HG02981 (cell line): ENCODE results near the gene RPL13A.

ENCODE experiments used
- ATAC-seq: cut with Tn5 transposase; IDR thresholded peaks from one replicate; pipeline ENCODE4 v1.9.1; 2021; ENCODE audit warnings: mild to moderate bottlenecking, moderate library complexity; ENCODE audit not compliant: unreplicated experiment

The RPL13A gene

DNA sequence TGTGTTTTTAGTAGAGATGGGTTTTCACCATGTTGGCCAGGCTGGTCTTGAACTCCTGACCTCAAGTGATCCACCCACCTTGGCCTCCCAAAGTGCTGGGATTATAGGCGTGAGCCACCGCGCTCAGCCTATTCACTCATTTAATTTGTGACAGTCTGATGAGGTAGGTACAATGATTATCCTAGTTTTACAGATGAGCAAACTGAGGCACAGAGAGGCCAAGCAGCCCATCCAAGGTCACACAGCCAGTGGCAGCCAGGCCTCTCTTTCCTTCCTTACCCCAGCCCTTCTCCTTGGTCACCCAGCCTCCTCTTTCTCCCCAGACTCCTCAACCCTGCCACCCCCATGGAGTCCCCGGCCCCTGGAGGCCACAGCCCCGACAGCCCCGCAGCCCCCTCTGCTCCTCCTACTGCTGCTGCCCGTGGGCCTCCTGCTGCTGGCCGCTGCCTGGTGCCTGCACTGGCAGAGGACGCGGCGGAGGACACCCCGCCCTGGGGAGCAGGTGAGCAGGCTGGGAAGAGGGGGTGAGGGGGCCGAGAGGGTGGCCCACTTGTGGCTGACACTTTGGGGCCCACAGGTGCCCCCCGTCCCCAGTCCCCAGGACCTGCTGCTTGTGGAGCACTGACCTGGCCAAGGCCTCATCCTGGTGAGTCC, 7.3 kb upstream of the RPL13A start:
- ATAC-seq: no peak

DNA sequence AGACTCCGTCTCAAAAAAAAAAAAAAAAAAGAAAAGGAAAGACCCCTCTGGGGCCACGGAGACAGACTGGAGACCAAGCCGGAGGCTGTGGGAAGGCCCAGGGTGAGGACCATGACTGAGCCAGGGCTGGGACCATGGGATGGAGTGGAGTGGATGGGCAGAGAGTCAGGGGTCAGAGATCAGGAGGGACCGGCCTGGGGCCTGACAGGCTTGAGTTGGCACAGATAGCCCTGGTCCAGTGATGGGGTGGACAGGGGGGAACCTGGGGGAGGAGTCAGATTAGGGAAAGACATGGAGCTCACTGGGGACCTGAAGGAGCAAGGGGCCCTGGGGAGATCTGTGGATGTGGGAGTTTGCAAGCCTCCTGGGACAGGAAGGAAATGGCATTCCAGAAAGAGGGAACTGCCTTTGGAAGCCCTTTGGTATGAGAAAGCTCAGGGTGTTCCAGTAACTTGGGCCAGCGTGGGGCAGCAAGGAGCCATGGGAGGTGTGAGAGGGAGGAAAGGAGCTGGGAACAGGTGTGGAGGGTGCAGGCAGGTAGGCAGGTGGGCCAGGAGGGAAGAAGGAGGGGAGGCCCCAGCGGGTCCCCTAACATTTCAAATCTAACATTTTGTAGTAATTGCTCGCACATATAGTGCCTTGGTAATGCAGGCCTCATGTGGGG, 6.3 kb upstream of the RPL13A start:
- ATAC-seq: no peak

DNA sequence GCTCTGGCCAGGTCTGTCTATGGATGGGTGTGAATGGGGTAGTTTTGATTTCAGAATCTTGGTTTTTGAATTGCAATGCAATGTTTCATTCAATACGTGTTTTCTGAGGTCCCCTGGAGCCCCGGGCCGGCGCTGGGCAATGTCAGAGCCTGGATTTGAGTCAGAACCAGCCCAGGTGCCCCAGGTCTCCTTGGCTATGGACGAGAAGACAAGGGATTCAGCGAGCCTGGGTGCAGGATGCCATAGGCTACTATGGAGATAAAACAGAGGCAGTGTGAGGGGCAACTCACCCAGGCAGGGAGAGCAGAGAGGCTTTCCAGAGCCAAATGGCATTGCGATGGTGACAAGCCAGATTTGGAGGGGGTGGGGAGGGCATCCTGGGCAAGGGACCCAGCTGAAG, 1.2 kb upstream of the RPL13A start:
- ATAC-seq: no peak

DNA sequence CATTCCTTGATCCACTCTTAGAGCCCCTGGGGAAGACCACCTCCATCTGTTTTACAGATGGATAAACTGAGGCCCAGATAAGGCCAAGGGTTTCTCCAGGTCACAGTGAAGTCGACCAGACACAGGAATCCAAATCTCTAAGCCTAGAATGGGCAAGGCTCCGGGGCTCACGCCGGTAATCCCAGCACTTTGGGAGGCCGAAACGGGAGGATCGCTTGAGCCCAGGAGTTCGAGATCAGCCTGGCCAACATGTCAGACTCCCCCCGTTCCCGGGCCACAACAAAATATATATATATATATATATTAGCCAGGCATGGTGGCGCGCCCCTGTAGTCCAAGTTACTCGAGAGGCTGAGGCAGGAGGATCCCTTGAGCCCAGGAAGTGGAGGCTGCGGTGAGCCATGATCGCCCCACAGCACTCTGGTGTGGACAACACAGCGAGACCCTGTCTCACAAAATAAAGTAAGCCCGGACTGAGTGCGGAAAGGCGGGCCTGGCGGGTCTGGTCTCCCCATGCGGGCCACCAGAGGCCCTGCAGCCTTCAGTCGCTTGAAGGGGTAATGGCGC, 615 bp upstream of the RPL13A start:
- ATAC-seq: no peak

DNA sequence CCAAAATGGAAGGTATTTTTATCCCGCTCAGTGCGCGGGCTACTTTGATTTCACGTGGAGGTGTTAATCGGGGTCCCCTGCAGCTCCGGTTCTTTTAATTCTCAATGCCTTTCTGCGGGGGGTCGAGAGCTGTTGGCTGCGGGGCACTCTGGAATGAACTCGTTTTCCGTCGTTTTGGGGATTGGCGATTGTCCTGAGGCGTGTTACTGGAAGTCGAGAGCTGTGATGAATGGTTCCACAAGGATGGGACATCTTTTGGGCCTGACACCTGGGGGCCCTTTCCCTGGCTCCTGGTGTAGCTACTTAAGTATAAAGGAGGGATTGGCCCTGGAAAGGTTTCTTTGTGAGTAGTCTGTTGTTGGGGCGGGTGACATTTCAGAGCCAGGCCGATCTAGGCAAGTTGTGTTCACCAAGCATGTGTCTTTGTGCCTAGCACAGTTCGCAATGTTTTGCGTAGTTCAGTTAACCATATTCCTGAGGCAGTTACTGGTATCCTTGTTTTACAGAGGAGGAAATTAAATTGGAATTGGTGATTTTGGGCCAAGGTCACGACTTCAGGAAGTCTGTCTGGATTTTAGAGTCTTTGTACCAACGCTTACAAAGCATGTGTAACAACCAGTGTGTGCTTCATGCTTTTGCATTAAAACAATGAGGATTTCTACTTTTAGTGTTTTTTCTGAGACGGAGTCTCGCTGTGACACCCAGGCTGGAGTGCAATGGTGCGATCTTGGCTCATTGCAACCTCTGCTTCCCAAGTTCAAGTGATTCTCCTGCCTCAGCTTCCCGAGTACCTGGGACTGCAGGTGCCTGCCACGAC, 846 bp downstream of the RPL13A start:
- no peak for ATAC-seq

DNA sequence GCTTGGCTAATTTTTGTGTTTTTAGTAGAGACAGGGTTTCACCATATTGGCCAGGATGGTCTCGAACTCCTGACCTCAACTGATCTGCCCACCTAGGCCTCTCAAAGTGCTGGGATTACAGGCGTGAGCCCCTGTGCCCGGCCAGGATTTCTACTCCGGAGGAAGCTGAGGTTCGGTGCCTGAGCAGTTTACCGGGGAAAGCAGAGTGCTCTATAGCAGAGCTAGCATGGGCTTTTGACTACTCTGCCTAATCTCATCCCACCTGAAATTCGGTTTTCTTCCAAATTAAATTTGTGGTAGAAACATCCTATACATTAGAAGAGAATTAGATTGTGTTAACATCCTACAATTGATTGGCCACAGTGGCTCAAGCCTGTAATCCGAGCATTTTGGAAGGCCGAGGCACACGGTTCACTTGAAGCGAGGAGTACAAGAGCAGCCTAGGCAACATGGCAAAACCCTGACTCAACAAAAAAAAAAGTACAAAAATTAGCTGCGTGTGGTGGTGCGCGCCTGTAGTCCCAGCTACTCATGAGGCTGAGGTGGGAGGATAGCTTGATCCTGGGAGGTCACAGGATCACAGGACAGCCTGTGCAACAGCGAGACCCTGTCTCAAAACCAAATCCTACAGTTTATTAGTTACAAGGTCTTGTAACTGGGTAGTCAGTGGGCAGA, 1.6 kb downstream of the RPL13A start:
- ATAC-seq: no peak

DNA sequence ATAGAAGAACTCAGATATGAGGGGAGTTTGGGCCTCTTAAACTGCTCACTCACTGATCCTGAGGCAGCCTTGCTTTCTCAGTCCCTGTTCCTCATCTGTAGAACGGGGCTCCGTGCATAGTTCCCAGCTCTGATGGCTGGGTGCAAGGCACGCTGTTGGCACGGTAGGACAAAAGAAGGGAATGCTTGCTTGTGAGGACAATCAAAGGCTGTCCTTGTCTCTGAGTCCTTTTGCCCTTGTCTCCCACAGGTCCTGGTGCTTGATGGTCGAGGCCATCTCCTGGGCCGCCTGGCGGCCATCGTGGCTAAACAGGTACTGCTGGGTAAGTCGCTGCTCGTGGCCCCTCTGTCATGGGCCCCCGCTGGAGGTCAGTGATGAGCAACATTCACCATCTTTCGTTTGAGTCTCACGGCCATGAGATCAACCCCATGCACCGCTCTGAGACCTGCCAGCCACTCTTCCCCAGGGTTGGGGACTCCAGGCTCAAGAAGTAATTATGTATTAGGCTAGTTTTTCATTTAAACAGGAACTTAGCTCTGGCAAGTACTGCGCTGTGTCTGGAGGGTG, 2.3 kb downstream of the RPL13A start:
- ATAC-seq: no peak

DNA sequence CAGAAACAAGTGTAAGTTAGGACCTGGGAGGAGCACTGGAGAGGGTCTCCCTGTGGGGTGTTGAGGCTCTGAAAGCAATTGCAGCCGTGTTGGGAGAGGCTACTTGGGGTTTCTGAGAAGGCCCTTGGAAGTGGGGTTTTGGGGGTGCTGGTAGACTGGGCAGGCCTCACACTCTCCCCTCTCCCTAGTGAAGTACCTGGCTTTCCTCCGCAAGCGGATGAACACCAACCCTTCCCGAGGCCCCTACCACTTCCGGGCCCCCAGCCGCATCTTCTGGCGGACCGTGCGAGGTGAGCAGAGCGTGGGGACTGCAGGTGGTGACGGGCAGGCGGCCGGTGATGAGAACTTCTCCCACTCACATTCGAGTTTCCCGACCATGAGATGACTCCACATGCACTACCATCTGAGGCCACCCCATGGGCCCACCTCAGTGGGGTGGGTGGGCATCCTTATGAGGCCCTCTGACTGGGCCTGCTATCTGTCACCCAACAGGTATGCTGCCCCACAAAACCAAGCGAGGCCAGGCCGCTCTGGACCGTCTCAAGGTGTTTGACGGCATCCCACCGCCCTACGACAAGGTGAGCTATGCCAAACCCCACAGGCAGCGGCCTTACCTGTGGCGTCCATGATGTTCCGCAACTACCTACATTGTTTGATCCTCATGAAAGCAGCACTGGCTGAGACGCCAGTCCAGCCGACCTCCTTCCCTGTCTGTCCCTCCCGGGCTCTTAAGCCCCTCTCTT, 3.0 kb downstream of the RPL13A start:
- ATAC-seq: no peak

DNA sequence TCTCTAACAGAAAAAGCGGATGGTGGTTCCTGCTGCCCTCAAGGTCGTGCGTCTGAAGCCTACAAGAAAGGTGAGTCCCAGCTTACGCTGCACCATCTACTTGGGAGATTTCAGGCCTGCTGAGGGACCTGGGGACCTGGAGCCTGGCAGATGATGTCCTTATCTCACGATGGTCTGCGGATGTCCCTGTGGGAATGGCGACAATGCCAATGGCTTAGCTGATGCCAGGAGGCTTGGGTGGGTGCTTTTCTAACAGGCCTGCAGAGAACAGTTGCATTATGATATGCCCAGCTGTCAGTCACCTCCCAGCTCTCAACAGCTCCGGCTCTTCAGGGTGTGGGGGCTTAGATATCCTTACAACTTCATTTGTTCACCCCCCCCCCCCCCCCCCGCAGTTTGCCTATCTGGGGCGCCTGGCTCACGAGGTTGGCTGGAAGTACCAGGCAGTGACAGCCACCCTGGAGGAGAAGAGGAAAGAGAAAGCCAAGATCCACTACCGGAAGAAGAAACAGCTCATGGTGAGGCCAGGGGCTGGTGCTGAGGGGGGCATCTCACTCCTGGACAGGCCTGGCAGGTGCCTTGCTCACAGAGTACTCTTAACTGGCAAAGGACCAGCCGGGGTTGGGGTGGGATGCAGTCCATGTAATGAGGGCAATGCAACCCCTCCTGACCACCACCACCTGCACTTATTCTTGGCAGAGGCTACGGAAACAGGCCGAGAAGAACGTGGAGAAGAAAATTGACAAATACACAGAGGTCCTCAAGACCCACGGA, 3.8 kb downstream of the RPL13A start:
- ATAC-seq: no peak

DNA sequence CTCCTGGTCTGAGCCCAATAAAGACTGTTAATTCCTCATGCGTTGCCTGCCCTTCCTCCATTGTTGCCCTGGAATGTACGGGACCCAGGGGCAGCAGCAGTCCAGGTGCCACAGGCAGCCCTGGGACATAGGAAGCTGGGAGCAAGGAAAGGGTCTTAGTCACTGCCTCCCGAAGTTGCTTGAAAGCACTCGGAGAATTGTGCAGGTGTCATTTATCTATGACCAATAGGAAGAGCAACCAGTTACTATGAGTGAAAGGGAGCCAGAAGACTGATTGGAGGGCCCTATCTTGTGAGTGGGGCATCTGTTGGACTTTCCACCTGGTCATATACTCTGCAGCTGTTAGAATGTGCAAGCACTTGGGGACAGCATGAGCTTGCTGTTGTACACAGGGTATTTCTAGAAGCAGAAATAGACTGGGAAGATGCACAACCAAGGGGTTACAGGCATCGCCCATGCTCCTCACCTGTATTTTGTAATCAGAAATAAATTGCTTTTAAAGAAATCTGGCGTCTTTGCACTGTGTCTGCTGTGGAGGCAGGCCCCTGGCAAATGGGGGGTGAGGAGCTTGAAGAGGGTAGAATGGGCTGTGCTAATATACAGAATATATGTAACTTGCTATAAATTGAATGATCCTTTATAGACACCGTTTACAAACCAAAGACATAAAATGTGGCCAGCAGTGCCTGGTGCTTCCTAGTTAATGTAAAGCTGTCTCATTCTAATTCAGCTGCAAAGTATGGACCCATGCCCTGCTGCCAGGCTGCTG, 4.6 kb downstream of the RPL13A start:
- ATAC-seq: no peak

DNA sequence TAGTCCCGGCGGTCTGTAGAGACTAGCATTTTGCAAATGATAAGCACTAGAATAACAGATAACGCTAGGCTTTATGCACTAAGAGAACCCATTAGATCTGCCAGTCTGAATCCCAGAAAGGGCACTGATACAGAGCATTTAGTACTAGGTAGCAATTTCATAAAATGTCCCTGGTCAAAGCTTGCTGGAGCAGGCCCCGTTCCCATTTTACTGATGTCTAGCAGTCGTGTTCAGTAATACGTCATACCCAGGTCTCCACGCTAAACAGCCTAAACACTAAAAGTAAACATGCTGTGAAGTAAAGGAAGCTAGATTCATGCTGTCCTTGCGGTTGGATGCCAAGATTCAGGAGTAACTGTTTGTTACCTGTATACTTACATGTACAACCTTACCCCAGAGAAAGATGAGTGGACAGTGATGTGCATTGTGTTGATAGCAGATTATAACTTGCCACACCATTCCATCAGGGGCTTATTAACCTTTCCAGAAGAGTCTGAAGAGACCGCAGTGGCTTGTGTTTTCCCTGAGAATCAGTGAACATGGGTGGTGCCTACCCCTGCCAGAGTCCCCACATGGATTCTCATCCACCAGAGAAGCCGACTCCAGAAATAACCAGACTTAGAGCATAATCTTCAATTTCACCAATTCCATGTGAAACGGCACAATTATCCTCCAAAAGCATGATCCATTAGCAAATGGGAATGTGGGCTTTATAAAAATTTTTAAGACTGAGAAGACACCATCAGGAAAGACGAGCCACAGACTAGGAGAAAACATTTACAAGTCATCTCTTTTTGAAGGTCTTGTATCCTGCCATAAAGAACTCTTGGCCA, 5.4 kb downstream of the RPL13A start:
- no peak for ATAC-seq

DNA sequence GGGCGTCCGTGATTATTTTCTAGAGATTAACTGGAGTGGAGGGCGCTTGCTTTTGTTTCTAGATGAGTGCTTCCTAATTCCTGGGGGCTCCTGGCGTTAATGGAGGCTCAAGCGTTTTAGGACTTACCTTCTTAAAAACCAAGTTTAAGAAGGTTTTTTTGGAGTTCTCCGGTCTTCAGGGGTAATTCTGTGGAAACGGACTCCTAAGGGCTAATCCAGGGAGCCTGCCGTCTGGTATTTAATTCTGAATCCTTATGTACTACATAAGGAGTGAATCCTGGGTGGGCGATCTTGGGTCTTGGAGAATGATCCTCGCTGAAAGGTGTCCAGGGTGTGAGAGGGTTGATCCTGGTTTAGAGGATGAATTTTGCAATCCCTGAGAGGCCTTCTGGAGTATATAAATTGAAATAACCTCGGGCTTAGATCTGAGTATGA, 9.2 kb downstream of the RPL13A start:
- ATAC-seq: no peak

DNA sequence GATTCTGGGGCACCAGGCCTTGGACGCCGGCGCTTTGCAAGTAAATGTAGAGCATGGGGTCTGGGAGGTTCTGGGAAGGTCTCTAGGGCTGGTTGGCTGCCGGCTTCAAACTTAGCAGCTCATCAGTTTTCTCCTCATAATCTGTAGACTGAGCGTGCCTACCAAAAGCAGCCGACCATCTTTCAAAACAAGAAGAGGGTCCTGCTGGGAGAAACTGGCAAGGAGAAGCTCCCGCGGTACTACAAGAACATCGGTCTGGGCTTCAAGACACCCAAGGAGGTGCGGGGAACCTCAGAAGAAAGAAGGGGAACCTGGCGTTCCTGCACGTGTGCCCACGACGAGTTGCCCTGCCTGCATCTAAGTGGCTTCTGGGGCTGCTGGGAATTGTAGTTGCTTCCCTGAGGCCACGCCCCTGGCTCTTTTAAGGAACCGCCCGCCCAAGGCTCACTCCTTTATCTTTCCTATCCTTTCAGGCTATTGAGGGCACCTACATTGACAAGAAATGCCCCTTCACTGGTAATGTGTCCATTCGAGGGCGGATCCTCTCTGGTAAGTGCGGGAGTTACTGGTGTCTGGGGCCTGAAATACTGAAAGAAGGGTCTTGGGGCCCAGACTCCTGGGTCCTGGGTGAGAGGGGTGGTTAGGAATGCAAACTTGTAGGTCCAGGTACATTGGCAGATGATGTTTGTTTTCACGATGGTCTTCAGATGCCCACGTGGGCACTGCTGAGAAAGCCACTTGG, 9.8 kb downstream of the RPL13A start:
- ATAC-seq: no peak

DNA sequence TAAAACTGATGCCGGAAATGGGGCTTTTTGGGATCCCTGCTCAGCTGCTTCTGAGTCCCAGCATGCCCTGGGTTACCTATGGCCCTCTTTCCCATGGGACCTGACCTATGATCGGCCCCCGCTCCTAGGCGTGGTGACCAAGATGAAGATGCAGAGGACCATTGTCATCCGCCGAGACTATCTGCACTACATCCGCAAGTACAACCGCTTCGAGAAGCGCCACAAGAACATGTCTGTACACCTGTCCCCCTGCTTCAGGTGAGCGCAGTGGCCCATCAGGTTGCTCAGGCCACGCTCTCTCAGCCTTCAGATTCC, 10.3 kb downstream of the RPL13A start:
- no peak for ATAC-seq

DNA sequence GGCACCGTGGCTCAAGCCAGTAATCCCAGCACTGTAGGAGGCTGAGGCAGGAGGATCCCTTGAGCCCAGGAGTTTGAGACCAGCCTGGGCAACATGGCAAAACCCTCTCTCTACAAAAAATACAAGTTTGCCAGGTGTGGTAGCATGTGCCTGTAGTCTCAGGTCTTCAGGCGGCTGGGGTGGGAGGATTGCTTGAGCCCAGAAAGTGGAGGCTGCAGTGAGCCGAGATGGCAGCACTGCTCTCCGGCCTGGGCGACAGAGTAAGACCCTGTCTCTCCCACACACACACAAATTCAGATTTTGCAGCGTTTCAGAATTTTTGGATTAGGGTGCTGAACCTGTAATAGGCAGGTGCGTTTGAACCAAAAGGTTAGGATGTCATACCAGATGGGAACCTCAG, 11.1 kb downstream of the RPL13A start:
- no peak for ATAC-seq

DNA sequence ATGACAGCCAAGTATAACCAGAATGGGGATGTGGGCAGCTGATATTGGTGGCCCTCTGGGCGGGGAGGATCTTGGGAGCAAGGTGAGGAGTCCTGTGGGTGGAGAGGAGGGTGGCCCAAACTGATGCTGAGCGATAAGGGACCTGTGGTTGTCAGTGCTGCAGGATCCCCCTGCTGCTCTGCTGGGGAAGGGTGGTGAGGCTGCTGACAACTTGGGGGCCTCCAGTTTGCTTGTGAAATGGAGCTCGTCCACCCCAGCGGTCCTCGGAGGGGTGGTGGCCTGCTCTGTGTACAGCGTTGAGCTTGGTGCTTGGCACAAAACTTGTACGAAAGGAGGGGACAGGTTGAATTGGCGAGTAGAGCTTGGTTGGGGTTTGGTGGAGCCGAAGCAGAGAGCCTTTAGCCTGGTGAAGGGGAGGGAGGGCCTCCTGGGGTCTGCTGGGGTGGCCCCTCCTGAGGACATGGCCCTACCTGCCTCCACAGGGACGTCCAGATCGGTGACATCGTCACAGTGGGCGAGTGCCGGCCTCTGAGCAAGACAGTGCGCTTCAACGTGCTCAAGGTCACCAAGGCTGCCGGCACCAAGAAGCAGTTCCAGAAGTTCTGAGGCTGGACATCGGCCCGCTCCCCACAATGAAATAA, 11.7 kb downstream of the RPL13A start:
- no peak for ATAC-seq
